Stimulated activated CD8-positive, alpha-beta memory T cell treated with anti-CD3 and anti-CD28 coated beads, Interleukin-7, amount 100 ng/mL, for 1 hour (primary cell): ENCODE measurements around the gene POFUT1.
"Not testable (repeated sequence)": the region's sequence is repeated elsewhere in the genome, so short reads cannot be mapped to it uniquely, and the experiment has no call there.

Experiments used
- DNase-seq, 2 donors: peaks; one replicate each; pipeline ENCODE4 v3.0.0-alpha.2; 2020; ENCODE audit warnings: low read depth in 2 of 2

The POFUT1 gene

GRCh38 chr20:32234135-32234808, 26.6 kb downstream of the POFUT1 start:
- DNase-seq = no peak

GRCh38 chr20:32235331-32236047, 27.8 kb downstream of the POFUT1 start:
- DNase-seq = no peak

GRCh38 chr20:32236048-32236533, 28.4 kb downstream of the POFUT1 start:
- no peak for DNase-seq

GRCh38 chr20:32236819-32237218, 29.1 kb downstream of the POFUT1 start:
- no peak for DNase-seq

- no peak for DNase-seq
Observed at GRCh38 chr20:32237419-32237818, 29.7 kb downstream of the POFUT1 start.

DNA sequence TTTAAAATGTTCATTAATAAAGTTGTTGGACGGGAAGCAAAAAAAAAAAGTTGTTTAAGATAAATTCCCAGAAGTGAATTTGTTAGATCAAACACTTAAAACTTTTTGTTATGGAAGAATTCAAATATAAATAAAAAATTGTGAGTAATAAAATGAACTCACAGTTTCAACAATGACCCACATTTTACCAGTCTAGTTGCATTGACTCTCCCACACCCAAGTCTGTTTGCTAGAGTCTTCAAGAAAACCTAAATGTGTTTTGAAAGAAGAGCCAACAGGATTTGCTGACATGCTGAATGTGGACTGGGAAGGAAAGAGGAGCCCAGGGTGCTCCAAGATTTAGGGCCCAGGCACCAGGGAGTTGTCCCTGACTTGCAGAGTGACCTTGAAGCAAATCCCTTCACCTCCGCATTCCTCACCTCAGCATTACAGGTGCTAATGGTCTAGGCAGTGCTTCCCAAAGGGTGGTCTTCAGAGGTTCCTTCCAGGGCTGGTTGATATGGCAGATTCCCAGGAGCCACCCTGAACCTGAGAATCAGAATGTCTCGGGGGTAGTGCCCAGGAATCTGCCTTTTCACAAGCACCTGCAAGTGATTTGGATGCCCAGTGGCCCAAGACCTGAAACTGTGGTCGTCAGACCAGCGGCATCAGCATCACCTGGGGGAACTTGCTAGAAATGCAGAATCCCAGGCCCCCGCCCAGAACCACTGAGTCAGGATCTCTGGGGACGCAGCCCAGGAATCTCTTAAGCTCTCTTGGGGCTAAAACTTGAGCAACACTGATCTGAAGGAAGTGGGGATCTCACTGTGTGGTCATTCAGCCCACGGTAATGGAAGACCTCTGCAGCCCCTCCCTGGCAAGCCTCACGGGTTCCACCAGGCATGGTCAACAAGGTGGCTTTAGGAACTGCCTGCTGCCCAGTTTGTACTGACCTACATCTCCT, 31.1 kb downstream of the POFUT1 start:
- DNase-seq = no peak

- DNase-seq = no peak
Observed at GRCh38 chr20:32240205-32240604, 32.5 kb downstream of the POFUT1 start.

DNA sequence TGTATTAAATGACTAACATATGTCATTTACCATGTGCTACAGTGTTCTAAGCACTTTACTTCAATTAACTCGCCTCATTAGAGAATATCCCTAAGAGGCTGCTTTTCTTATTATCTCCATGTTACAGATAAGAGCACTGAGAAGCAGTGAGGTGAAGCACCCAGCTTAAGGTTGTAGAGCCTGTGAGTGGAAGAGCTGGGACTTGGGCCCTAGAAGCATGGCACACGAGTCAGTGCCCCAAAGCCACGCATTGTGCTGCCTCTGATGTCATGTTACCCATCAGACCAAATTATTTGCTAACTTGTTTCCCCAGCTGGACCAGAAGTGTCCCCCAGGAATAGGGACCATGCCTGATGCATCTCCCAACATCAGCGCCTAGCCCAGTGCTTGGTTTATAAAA, 34.1 kb downstream of the POFUT1 start:
- DNase-seq = no peak

- DNase-seq = no peak
Observed at GRCh38 chr20:32244150-32244823, 36.6 kb downstream of the POFUT1 start.

DNA sequence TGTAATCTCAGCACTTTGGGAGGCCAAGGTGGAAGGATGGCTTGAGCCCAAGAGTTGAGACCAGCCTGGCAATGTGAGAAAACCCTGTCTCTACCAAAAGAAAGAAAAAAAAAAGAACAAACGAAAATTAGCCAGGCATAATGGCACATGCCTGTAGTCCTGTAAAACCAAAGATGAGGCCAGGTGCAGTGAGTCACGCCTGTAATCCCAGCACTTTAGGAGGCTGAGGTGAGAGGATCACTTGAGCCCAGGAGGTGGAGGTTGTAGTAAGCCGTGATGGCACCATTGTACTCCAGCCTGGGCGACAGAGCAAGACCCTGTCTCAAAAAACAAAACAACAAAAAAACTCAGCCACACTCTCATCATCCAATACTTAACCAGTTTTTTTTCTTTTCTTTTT, 37.3 kb downstream of the POFUT1 start:
- no peak for DNase-seq

GRCh38 chr20:32246208-32246607, 38.5 kb downstream of the POFUT1 start:
- DNase-seq = not testable (repeated sequence)

DNA sequence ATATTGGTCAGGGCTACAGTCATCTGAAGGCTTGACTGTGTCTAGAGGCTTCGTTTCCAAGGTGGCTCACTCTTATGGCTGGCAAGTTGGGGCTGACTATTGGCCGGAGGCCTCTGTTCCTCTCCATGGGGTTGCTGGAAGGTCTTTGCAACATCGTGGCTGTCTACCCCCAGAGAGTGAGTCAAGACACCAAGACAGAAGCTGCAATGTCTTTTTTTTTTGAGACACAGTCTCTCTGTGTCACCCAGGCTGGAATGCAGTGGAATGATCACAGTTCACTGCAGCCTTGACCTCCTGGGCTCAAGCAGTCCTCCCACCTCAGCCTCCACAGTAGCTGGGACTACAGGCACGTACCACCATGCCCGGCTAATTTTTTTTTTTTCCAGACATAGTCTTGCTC, 40.4 kb downstream of the POFUT1 start:
- DNase-seq = no peak

DNA sequence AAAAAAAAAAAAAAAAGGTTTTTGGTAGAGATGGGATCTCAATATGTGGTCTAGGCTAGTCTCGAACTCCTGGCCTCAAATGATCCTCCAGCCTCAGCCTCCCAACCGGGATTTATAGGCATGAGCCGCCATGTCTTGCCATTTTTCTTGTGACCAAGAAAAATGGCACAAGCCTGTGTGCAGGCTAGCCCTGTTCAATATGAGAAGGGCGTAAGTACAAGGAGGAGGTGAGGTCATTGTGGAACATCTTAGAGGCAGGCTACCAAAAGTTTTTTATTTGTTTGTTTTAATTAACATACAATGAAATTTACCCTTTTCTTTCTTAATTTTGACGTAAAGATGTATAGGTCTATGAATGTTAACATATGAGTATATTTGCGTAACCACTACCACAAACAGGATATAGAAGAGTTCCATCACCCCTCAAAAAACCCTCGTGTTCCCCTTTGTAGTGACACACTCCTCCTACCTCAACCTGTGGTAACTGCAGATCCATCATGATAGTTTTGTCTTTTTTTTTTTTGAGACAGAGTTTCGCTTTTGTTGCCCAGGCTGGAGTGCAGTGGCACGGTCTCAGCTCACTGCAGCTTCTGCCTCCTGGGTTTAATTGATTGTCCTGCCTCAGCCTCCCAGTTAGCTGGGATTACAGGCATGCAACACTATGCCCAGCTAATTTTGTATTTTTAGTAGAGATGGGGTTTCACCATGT, 41.5 kb downstream of the POFUT1 start:
- DNase-seq = no peak

DNA sequence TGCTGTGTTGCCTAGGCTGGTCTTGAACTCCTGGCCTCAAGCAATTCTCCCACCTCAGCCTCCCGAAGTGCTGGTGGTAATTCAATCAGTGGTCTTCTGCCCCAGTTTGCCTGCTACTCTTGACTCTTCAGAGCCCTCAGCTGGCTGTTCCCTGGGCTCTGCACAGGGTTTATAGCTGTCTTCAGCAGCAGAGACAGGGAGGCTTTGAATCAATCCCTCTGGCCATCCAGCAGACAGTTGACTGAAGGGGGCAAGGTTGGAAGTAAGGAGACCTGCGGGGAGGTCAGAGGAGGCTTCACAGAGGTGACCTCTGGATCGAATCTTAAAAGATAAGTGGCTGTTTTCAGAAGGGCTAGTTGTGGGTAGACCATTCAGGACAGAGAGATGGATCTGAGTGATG, 43.8 kb downstream of the POFUT1 start:
- DNase-seq = no peak

DNA sequence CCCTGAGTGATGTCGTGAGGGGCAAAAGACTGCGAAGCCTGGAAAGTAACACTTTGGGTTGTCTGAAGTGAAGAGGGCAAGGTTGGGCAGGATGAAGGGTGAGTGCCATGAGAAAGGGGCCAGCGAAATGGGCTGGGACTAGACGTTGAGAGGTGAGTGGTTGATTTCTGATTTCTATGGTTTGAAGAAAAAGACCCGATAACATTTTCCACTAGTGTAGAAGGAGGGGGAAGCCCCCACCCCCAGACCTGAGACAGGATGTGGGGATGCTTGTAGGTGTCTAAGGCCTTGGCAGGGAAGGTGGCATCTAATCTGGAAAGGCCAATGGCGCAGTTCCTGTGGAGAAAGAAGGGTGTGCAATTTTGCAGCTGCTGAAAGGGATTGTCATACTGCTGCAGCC, 44.5 kb downstream of the POFUT1 start:
- no peak for DNase-seq

- not testable (repeated sequence) for DNase-seq
Observed at GRCh38 chr20:32260973-32261372, 53.3 kb downstream of the POFUT1 start.

GRCh38 chr20:32261644-32262043, 54.0 kb downstream of the POFUT1 start:
- DNase-seq = no peak

DNA sequence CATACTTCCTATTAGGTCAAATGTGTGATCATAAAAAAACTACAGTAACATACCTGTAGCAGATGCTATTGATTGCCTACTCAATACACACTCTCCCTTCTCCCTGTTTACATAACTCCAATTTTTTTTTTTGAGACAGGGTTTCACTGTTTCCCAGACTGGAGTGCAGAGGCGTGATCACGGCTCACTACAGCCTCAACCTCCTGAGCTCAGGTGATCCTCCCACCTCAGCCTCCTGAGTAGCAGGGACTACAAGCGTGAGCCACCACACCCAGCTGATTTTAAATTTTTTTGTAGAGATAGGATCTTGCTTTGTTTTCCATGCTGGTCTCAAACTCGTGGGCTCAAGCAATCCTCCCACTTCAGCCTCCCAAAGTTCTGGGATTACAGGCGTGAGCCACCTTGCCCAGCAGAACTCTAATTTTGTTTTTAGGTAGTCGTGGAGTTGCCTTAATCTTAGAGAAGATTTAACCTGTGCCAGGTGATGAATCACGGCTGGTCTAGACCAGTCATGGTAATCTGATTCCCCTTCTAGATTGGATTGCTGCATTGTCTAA, 55.8 kb downstream of the POFUT1 start:
- no peak for DNase-seq

DNA sequence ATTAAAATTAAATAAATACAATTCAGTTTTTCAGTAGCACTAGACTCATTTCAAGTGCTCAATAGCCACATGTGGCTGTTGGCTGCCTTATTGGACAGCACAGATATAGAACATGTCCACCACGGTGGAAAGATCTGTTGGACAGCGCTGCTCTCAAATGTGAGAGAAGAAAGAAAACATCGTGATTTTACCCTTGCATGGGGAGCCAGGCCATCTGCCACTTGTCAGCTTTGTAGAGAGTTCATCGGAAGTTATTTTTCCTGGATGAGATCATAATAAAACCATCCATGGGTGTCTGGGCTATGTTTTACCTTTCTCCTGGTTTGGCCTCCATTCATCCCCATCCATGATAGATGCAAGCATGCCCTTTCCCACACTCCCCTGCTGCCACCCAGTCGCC, 63.9 kb downstream of the POFUT1 start:
- no peak for DNase-seq

DNA sequence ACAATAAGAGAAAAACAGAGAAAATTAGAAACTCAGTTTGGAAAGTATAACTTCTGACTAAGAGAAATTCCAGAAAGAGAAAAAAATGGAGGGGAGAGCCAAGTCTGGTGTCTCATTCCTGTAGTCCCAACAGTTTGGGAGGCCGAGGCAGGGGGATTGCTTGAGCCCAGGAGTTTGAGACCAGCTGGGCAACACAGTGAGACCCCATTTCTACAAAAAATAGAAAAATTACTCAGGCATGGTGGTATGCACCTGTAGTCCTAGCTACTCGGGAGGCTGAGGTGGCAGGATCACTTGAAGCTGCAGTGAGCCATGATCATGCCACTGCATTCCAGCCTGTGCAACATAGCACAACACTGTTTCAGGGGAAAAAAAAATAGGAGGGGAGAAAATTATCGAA, 66.7 kb downstream of the POFUT1 start:
- no peak for DNase-seq

GRCh38 chr20:32275163-32275562, 67.5 kb downstream of the POFUT1 start:
- not testable (repeated sequence) for DNase-seq
